Measurements from ENCODE around the gene ENPP3.

GRCh38 chr6:131724114-131724513 lies 87.0 kb downstream of the ENPP3 start:
- no peak for TF ChIP-seq POLR2A (IDR thresholded peaks at IDR 0.05)
- TF ChIP-seq, protein P1, sequence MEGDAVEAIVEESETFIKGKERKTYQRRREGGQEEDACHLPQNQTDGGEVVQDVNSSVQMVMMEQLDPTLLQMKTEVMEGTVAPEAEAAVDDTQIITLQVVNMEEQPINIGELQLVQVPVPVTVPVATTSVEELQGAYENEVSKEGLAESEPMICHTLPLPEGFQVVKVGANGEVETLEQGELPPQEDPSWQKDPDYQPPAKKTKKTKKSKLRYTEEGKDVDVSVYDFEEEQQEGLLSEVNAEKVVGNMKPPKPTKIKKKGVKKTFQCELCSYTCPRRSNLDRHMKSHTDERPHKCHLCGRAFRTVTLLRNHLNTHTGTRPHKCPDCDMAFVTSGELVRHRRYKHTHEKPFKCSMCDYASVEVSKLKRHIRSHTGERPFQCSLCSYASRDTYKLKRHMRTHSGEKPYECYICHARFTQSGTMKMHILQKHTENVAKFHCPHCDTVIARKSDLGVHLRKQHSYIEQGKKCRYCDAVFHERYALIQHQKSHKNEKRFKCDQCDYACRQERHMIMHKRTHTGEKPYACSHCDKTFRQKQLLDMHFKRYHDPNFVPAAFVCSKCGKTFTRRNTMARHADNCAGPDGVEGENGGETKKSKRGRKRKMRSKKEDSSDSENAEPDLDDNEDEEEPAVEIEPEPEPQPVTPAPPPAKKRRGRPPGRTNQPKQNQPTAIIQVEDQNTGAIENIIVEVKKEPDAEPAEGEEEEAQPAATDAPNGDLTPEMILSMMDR (IDR thresholded peaks at IDR 0.05), result no peak
